Measurements from ENCODE around the gene KIF9.
"Not testable (repeated sequence)": the region's sequence is repeated elsewhere in the genome, so short reads cannot be mapped to it uniquely, and the experiment has no call there.

KIF9 gene

DNA sequence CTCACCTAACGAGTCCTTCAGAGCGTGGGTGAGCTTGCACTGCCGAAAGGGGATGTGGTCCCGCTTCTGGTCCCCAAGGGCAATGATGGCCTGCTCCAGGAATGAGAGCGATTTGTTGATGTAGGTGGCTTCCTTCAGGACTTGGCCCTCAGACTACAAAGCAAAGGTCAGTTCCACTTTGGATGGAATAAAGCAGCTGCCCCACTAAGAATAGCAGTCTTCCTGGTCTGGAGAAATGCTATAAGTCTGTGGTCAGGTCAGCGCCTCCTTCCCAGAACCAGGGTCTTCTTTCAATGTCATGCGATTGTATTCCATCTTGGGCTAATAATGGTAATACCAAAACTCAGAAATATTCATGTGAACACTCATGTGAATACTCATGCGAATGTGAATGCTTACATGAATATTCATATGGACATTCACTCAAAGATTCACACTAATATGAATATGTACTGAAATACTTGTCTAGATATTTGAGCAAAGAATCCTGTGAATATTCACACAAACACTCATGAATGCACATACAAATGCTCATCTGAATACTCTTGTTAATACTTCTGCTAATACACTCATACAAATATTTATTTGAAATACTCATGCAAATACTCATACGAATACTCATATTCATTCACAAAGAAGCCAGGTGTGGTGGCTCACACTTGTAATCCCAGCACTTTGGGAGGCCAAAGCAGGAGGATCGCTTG lies 16.7 kb downstream of the KIF9 start:
- intact Hi-C loops (cut with DNase I; ENCODE audit: low total_unique reads), result no loop called here
- TF ChIP-seq, protein P1, sequence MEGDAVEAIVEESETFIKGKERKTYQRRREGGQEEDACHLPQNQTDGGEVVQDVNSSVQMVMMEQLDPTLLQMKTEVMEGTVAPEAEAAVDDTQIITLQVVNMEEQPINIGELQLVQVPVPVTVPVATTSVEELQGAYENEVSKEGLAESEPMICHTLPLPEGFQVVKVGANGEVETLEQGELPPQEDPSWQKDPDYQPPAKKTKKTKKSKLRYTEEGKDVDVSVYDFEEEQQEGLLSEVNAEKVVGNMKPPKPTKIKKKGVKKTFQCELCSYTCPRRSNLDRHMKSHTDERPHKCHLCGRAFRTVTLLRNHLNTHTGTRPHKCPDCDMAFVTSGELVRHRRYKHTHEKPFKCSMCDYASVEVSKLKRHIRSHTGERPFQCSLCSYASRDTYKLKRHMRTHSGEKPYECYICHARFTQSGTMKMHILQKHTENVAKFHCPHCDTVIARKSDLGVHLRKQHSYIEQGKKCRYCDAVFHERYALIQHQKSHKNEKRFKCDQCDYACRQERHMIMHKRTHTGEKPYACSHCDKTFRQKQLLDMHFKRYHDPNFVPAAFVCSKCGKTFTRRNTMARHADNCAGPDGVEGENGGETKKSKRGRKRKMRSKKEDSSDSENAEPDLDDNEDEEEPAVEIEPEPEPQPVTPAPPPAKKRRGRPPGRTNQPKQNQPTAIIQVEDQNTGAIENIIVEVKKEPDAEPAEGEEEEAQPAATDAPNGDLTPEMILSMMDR (IDR thresholded peaks at IDR 0.05), result no peak
- H3K4me1 ChIP-seq, result peaks cover 0 to 11% (median 3%) of the 10 kb centered on the region in 4 donors
- no peak overlapping the region for H3K4me3 ChIP-seq
- H3K27ac ChIP-seq, result no peak overlapping the region
- H3K9me3 ChIP-seq, result no peaks in the 10 kb centered on the region
- no peaks in the 10 kb centered on the region for H3K36me3 ChIP-seq
- no peaks in the 10 kb centered on the region for H3K27me3 ChIP-seq
- peak in 1 of 2 donors; percentile 29 for DNase-seq

DNA sequence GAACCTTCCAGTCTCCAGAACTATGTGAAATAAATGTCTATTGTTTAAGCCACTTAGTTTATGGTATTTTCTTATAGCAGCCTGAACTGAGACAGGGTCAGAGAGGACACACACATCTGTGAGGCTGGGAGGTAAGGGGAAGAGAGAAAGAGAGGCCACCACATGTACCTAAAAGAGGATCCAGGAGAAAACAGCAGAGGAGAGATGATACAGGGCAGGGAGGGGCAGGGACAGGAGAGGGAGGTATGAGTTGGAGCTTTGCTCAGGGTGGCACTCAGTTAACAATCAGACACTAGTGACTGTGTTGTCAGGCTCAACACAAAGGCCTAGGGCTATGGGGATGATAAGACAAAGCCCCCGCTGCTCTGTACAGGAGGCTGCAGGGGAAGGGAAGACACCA lies 17.6 kb downstream of the KIF9 start:
- H3K27ac ChIP-seq, result no peak overlapping the region
- no peak overlapping the region for H3K4me3 ChIP-seq
- no peaks in the 10 kb centered on the region for H3K27me3 ChIP-seq
- no peaks in the 10 kb centered on the region for H3K9me3 ChIP-seq
- H3K4me1 ChIP-seq, result peaks cover 0 to 11% (median 3%) of the 10 kb centered on the region in 4 donors
- no peaks in the 10 kb centered on the region for H3K36me3 ChIP-seq
- no peak for DNase-seq
- TF ChIP-seq, protein P1 (IDR thresholded peaks at IDR 0.05), result no peak
- intact Hi-C loops (cut with DNase I; ENCODE audit: low total_unique reads), result no loop called here

DNA sequence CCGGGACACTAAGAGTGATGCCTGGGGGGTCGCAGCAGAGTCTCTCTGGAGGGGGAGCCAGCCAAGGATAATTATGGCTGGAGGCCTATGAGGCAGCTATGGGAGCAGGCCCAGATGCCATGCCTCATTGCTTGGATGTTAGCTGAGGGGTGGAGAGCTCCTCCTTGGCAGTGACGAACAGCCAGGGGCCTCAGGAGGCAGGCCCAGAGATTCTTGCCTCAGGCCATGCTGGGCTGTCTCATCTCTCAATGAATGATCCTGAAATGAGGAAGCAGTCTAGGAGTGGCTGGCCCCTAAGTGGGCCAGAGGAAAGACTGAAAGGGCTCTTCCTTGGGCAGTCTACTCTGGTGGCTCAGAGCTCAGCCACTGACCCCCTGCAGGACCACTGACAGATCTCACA lies 21.3 kb downstream of the KIF9 start:
- no peaks in the 10 kb centered on the region for H3K36me3 ChIP-seq
- no peaks in the 10 kb centered on the region for H3K9me3 ChIP-seq
- peaks cover 0 to under 1% (median 0%) of the 10 kb centered on the region in 4 donors for H3K4me1 ChIP-seq
- no peak overlapping the region for H3K27ac ChIP-seq
- TF ChIP-seq, protein P1 (IDR thresholded peaks at IDR 0.05), result no peak
- intact Hi-C loops (cut with DNase I; ENCODE audit: low total_unique reads), result no loop called here
- no peak overlapping the region for H3K4me3 ChIP-seq
- H3K27me3 ChIP-seq, result no peaks in the 10 kb centered on the region
- DNase-seq, result no peak

DNA sequence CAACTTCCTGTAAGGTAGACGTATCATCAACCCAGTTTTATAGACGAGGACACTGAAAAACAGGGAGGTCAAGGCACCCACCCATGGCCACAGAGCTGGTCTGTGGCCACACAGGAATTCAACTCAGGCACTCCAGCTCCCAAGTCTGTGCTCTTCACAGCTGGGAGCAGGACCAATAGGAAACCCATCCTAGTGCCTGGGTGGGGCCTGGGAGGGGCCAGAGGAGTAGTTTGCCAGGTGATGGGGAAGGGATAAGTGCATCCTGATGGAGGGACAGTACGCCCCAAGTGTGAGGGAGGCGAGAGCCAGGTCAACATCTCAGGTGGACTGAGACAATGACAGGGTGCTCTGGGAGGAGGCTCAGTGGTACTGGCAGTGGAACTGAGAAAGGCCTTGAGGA lies 22.0 kb downstream of the KIF9 start:
- Histone ChIP-seq H3K36me3 (no peaks in the 10 kb centered on the region), H3K27me3 (no peaks in the 10 kb centered on the region), H3K4me3 (no peak overlapping the region), H3K27ac (no peak overlapping the region), H3K4me1 (no peaks in the 10 kb centered on the region), H3K9me3 (no peaks in the 10 kb centered on the region)
- intact Hi-C loops (cut with DNase I; ENCODE audit: low total_unique reads), result no loop called here
- TF ChIP-seq, protein P1 (IDR thresholded peaks at IDR 0.05), result no peak
- no peak for DNase-seq

DNA sequence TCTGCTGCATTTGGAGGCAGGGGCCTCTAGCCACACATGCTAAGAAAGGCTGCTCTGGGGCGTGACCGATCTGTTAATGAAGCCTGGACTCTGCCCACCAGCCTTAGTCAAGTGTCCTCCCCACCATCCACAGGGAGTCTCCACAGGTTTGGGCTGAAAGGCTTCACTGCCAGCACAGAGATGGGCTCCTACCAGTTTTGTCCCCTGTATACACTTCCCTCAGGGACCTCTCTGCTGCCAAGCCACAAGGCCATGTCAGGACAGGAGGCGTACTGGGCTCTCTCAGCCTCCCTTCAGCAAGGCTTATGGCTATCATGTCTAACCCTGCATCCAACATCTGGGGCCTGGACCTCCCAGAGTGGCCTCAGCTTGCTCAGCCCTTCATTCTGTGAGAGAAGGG lies 23.5 kb downstream of the KIF9 start:
- intact Hi-C loops (cut with DNase I; ENCODE audit: low total_unique reads), result no loop called here
- TF ChIP-seq, protein P1 (IDR thresholded peaks at IDR 0.05), result no peak
- no peak for DNase-seq

DNA sequence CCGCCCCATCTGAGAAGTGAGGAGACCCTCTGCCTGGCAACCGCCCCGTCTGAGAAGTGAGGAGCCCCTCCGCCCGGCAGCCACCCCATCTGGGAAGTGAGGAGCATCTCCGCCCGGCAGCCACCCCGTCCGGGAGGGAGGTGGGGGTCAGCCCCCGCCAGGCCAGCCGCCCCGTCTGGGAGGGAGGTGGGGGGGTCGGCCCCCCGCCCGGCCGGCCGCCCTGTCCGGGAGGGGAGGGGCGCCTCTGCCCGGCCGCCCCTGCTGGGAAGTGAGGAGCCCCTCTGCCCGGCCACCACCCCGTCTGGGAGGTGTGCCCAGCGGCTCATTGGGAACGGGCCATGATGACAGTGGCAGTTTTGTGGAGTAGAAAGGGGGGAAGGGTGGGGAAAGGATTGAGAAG lies 26.3 kb downstream of the KIF9 start:
- H3K4me1 ChIP-seq; intact Hi-C loops (cut with DNase I; ENCODE audit: low total_unique reads): not testable (repeated sequence)

More for the DNA sequence above, 23.5 kb downstream of the KIF9 start:
- Histone ChIP-seq H3K36me3 (no peaks in the 10 kb centered on the region), H3K9me3 (no peaks in the 10 kb centered on the region), H3K4me3 (no peak overlapping the region), H3K27ac (no peak overlapping the region), H3K4me1 (no peaks in the 10 kb centered on the region), H3K27me3 (no peaks in the 10 kb centered on the region)

More for the DNA sequence above, 26.3 kb downstream of the KIF9 start:
- not testable (repeated sequence) for H3K36me3 ChIP-seq, DNase-seq, H3K9me3 ChIP-seq, H3K27me3 ChIP-seq, H3K4me3 ChIP-seq, H3K27ac ChIP-seq

All from tibial artery (tissue), 4 donors.